ENCODE measurements around the gene AGPS.

GRCh38 chr2:177427316-177427715, 34.7 kb downstream of the AGPS start:
- TF ChIP-seq CTCF (conservative IDR thresholded peaks at IDR 0.05 in 1 of 2, IDR thresholded peaks at IDR 0.05 in 1 of 2; ENCODE audit: low read depth in 1 of 2, low read length in 2 of 2) (no peak), EZH2 (IDR thresholded peaks at IDR 0.05; ENCODE audit: low read length, missing control alignments) (no peak)
